Liver (tissue), 9 donors: ENCODE data around the gene PNLIPRP3. TPM values are rescaled to one million over a fixed set of nuclear protein-coding genes. Genes with fewer than 3 reads are reported as not detected.

ENCODE experiments used
- DNase-seq: peaks from one replicate; pipeline ENCODE4 v3.0.0-alpha.2; 2017; ENCODE audit warnings: low spot score
- H3K27ac ChIP-seq, 2 donors: one replicate each; pipeline ENCODE4 v1.7.0; 2013; ENCODE audit warnings: inconsistent platforms in 2 of 2, low read length in 2 of 2, control low read depth in 1 of 2, low read depth in 1 of 2, mild to moderate bottlenecking in 1 of 2
- H3K27me3 ChIP-seq, 4 donors: one replicate each; pipeline versions ENCODE4 v1.6.1 to v1.7.0; 2013; ENCODE audit warnings: low read length in 3 of 4, inconsistent platforms in 1 of 4, mild to moderate bottlenecking in 1 of 4, moderate library complexity in 1 of 4; ENCODE audit not compliant: control insufficient read depth in 4 of 4, insufficient read depth in 4 of 4
- H3K36me3 ChIP-seq, 4 donors: one replicate each; pipeline versions ENCODE4 v1.6.1 to v1.7.0; 2013; ENCODE audit warnings: low read length in 3 of 4, mild to moderate bottlenecking in 3 of 4, low read depth in 1 of 4, moderate library complexity in 1 of 4; ENCODE audit not compliant: control insufficient read depth in 4 of 4, insufficient read depth in 3 of 4
- H3K4me1 ChIP-seq, 4 donors: one replicate each; pipeline versions ENCODE4 v1.6.1 to v1.7.0; 2013; ENCODE audit warnings: low read length in 3 of 4, mild to moderate bottlenecking in 3 of 4, moderate library complexity in 1 of 4; ENCODE audit not compliant: control insufficient read depth in 4 of 4, insufficient read depth in 4 of 4
- H3K4me3 ChIP-seq, 3 donors: one replicate each; pipeline versions ENCODE4 v1.6.1 to v1.7.0; 2013; ENCODE audit warnings: low read length in 3 of 3, control low read depth in 1 of 3, low read depth in 1 of 3, mild to moderate bottlenecking in 1 of 3
- H3K9ac ChIP-seq, 2 donors: one replicate each; pipeline ENCODE4 v1.7.0; 2013; ENCODE audit warnings: low read length in 2 of 2, mild to moderate bottlenecking in 2 of 2, moderate library complexity in 2 of 2, control low read depth in 1 of 2, low read depth in 1 of 2
- H3K9me3 ChIP-seq, 4 donors: one replicate each; pipeline versions ENCODE4 v1.6.1 to v1.7.0; 2013; ENCODE audit warnings: low read length in 3 of 4; ENCODE audit not compliant: control insufficient read depth in 4 of 4
- ATF3 ChIP-seq: IDR thresholded peaks from 2 replicates; pipeline ENCODE4 v1.6.1; 2016; ENCODE audit warnings: antibody characterized with exemption
- EGR1 ChIP-seq, 2 donors: IDR thresholded peaks; 2 replicates each; pipeline ENCODE4 v1.6.1; 2016 to 2018; ENCODE audit warnings: antibody characterized with exemption in 2 of 2, low read depth in 2 of 2
- FOXA1 ChIP-seq: IDR thresholded peaks from 2 replicates; pipeline ENCODE4 v1.6.1; 2016; ENCODE audit warnings: antibody characterized with exemption
- FOXA2 ChIP-seq: IDR thresholded peaks from 2 replicates; pipeline ENCODE4 v1.6.1; 2016; ENCODE audit warnings: antibody characterized with exemption
- GABPA ChIP-seq, 2 donors: IDR thresholded peaks in 1 of 2; conservative IDR thresholded peaks in 1 of 2; 2 replicates each; pipeline ENCODE4 v1.6.1; 2016; ENCODE audit warnings: antibody characterized with exemption in 2 of 2, mild to moderate bottlenecking in 1 of 2, moderate library complexity in 1 of 2
- HNF4G ChIP-seq: IDR thresholded peaks from 2 replicates; pipeline ENCODE4 v1.6.1; 2016; ENCODE audit warnings: antibody characterized with exemption
- JUND ChIP-seq, 2 donors: IDR thresholded peaks; 2 replicates each; pipeline ENCODE4 v1.6.1; 2016; ENCODE audit warnings: antibody characterized with exemption in 2 of 2
- RAD21 ChIP-seq, 2 donors: IDR thresholded peaks; 2 replicates each; pipeline ENCODE4 v1.6.1; 2016; ENCODE audit warnings: antibody characterized with exemption in 2 of 2, mild to moderate bottlenecking in 2 of 2
- REST ChIP-seq: IDR thresholded peaks from 2 replicates; pipeline ENCODE4 v1.6.1; 2016; ENCODE audit warnings: antibody characterized with exemption, mild to moderate bottlenecking
- TAF1 ChIP-seq: conservative IDR thresholded peaks from 2 replicates; pipeline ENCODE4 v1.6.1; 2016; ENCODE audit warnings: antibody characterized with exemption, mild to moderate bottlenecking
- YY1 ChIP-seq: IDR thresholded peaks from 2 replicates; pipeline ENCODE4 v1.6.1; 2016; ENCODE audit warnings: antibody characterized with exemption, mild to moderate bottlenecking
- ZBTB33 ChIP-seq: IDR thresholded peaks from 2 replicates; pipeline ENCODE4 v1.6.1; 2016; ENCODE audit warnings: antibody characterized with exemption
- WGBS: extraction: QIAGEN DNeasy Blood & Tissue Kit; methylation state at CpG from one replicate; pipeline ENCODE4 v1.1.7; 2013; 5-methylcytosine and 5-hydroxymethylcytosine counted together
- polyA plus RNA-seq, 2 donors: library from polyadenylated mRNA; stranded (reverse) in 1 of 2; unstranded in 1 of 2; fragments of 200-250 nt in 1 of 2; fragments of >200 nt in 1 of 2; fragmentation: Nextera tagmentation in 1 of 2; extraction: Ambion mirVana in 1 of 2; gene quantifications; one replicate each; pipeline versions ENCODE4 v1.2.1 to v1.2.3, GENCODE V29; 2013 to 2015
- total RNA-seq, 2 donors: library from RNA; depleted of rRNA; stranded (reverse); fragments of >200 nt; gene quantifications; one replicate each; pipeline ENCODE4 v1.2.3, GENCODE V29; 2014
- TF ChIP-seq, protein P1 (sequence below): fragments of 150-350 bp; IDR thresholded peaks from 2 replicates; pipeline ENCODE4 v1.5.1; 2017; ENCODE audit warnings: improper control_type of control experiment, low read depth, low read length; ENCODE audit not compliant: missing input control
- donor health status: healthy.
- donor health status: healthy.
- donor health status: healthy.
- donor health status: healthy.
- donor health status: healthy.

The PNLIPRP3 gene
- total and polyA plus RNA-seq, 4 donors = not detected

GRCh38 chr10:116489460-116489859, 61.8 kb downstream of the PNLIPRP3 start:
- Histone ChIP-seq H3K4me1 (peaks cover 0 to 6% (median 4%) of the 10 kb centered on the region in 4 donors), H3K27ac (no peak overlapping the region), H3K4me3 (no peak overlapping the region), H3K9me3 (no peaks in the 10 kb centered on the region), H3K27me3 (no peaks in the 10 kb centered on the region), H3K36me3 (no peaks in the 10 kb centered on the region), H3K9ac (no peak overlapping the region)
- no peak for DNase-seq
- TF ChIP-seq REST (no peak), EGR1 (IDR thresholded peaks at IDR 0.05; ENCODE audit: low read depth in 2 of 2) (no peak), FOXA1 (no peak), ATF3 (no peak), JUND (IDR thresholded peaks at IDR 0.05) (no peak), GABPA (IDR thresholded peaks at IDR 0.05 in 1 of 2, conservative IDR thresholded peaks at IDR 0.05 in 1 of 2) (no peak), HNF4G (no peak), YY1 (no peak), ZBTB33 (no peak)
- 85% methylated on average over 2 of the region's 2 CpGs for WGBS

DNA sequence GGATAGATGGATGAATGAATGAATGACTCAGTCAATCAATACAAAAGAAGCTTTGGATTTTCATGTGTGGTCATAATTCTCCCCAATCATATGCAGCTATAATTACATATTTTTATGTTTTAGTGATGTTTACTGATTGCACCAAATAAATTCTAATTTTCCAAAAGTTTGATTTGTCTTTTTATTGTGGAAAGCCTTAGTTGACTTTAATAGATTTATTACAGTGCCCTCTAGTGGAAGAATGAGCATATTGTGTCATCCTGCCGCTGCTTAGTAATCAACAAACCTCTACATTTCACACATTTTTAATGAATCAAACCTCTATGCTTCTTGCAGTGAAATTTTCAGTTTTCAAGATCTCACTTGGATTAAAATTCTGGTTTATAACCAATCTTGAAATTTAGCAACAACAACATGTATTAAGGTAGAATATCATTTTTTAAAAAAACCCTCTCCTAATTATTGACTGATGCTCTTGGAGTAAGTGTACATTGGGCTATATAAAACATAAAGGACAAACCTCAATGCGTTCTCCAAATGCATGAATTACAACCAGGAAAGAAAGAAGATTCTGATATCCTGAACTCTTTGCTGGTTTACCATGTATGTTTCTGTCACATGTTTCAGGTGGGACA, 62.5 kb downstream of the PNLIPRP3 start:
- TF ChIP-seq TAF1 (no peak), RAD21 (IDR thresholded peaks at IDR 0.05) (peak; percentile 65 to 67), JUND (IDR thresholded peaks at IDR 0.05) (no peak), ATF3 (no peak), FOXA2 (no peak)
- TF ChIP-seq, protein P1, sequence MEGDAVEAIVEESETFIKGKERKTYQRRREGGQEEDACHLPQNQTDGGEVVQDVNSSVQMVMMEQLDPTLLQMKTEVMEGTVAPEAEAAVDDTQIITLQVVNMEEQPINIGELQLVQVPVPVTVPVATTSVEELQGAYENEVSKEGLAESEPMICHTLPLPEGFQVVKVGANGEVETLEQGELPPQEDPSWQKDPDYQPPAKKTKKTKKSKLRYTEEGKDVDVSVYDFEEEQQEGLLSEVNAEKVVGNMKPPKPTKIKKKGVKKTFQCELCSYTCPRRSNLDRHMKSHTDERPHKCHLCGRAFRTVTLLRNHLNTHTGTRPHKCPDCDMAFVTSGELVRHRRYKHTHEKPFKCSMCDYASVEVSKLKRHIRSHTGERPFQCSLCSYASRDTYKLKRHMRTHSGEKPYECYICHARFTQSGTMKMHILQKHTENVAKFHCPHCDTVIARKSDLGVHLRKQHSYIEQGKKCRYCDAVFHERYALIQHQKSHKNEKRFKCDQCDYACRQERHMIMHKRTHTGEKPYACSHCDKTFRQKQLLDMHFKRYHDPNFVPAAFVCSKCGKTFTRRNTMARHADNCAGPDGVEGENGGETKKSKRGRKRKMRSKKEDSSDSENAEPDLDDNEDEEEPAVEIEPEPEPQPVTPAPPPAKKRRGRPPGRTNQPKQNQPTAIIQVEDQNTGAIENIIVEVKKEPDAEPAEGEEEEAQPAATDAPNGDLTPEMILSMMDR = peak; percentile 72
- peaks cover 0 to 6% (median 4%) of the 10 kb centered on the region in 4 donors for H3K4me1 ChIP-seq
- no peak overlapping the region for H3K4me3 ChIP-seq
- no peaks in the 10 kb centered on the region for H3K27me3 ChIP-seq
- no peak for DNase-seq
- H3K27ac ChIP-seq = no peak overlapping the region
- 5% methylated on average over 2 of the region's 2 CpGs for WGBS
- H3K36me3 ChIP-seq = no peaks in the 10 kb centered on the region
- H3K9ac ChIP-seq = no peak overlapping the region
- H3K9me3 ChIP-seq = no peaks in the 10 kb centered on the region
